ENCODE data around the gene PTER. TPM values are rescaled to one million over a fixed set of nuclear protein-coding genes. Genes with fewer than 3 reads are reported as not detected.

Gene PTER
- total and polyA plus RNA-seq, 10 of the 15 experiments (the other 5 are each of a cell fraction or from before 2014, with no cell fraction given), result 16.0 to 31.2 (median 23.1) TPM

GRCh38 chr10:16470747-16471146 lies 33.9 kb downstream of the PTER start (continued):
- TF ChIP-seq REST (IDR thresholded peaks at IDR 0.05; ENCODE audit: low read depth, low read length), result no peak

GRCh38 chr10:16472828-16473227 lies 36.0 kb downstream of the PTER start:
- no TSS peak for BruUV-seq (replicated peaks)
- H4K20me1 ChIP-seq (ENCODE audit: control insufficient read depth, insufficient read depth), result no peaks in the 10 kb centered on the region
- FAIRE-seq (no peak), ATAC-seq (no peak), DNase-seq (ENCODE audit: low read depth, low spot score) (no peak)
- no peak overlapping the region for H3K27ac ChIP-seq (ENCODE audit: control insufficient read depth, insufficient read depth)
- H3K79me2 ChIP-seq (ENCODE audit: control insufficient read depth, insufficient read depth, low read length), result no peaks in the 10 kb centered on the region
- ChIA-PET RAD21 (ENCODE audit: unreplicated experiment) (no interaction called here), CTCF (interaction anchor here (0.7 kb wide), 1 partner anchor 17 kb away, joined by 3 read pairs; no protein-coding TSS in a partner anchor), POLR2A (no interaction called here), SMC1A (ENCODE audit: uncharacterized antibody, unreplicated experiment) (no interaction called here)
- no peak overlapping the region for H3K4me2 ChIP-seq (ENCODE audit: control insufficient read depth, insufficient read depth)
- no peaks in the 10 kb centered on the region; a peak in 1 of 4 replicates for H3K36me3 ChIP-seq (ENCODE audit: control insufficient read depth in 2 of 2, insufficient read depth in 2 of 2, low read length in 1 of 2)
- H3K4me1 ChIP-seq (ENCODE audit: control insufficient read depth, insufficient read depth, low read length), result no peaks in the 10 kb centered on the region
- no peak overlapping the region for H3K4me3 ChIP-seq
- intact Hi-C loops (cut with micrococcal nuclease; ENCODE audit: unreplicated experiment), result no loop called here
- TF ChIP-seq MYB (IDR thresholded peaks at IDR 0.05; ENCODE audit: borderline replicate concordance, low read depth, low read length) (no peak), HSF1 (IDR thresholded peaks at IDR 0.05; ENCODE audit: low read depth, low read length) (no peak), SUZ12 (IDR thresholded peaks at IDR 0.05; ENCODE audit: unreplicated experiment) (no peak), SMC3 (IDR thresholded peaks at IDR 0.05; ENCODE audit: borderline replicate concordance, low read length) (no peak), ELK1 (IDR thresholded peaks at IDR 0.05; ENCODE audit: low read depth, low read length) (no peak), RB1 (IDR thresholded peaks at IDR 0.05; ENCODE audit: borderline replicate concordance) (no peak), E2F4 (IDR thresholded peaks at IDR 0.05; ENCODE audit: low read depth, low read length) (no peak), USF1 (IDR thresholded peaks at IDR 0.05; ENCODE audit: borderline replicate concordance, extremely low read length, insufficient read depth, low read depth, low read length) (no peak)
- no peaks in the 10 kb centered on the region for H3K9me3 ChIP-seq (replicated peaks; ENCODE audit: control insufficient read depth, insufficient read depth, low read length)
- WGBS (ENCODE audit: insufficient coverage, insufficient replicate concordance, low lambda C conversion rate, missing lambda C conversion rate), result 98% methylated on average over 3 of the region's 3 CpGs
- H3K27me3 ChIP-seq (replicated peaks in 1 of 2; ENCODE audit: control insufficient read depth in 2 of 2, insufficient read depth in 2 of 2, low read length in 1 of 2), result no peaks in the 10 kb centered on the region
- no peak overlapping the region for H3K9ac ChIP-seq (ENCODE audit: control insufficient read depth, insufficient read depth, low read length)
- in situ Hi-C loops (cut with MboI), result no loop called here
- H2AFZ ChIP-seq (ENCODE audit: control insufficient read depth, low read depth, low read length), result no peak overlapping the region
